GM18861 (cell line): ENCODE data around the gene LDLRAD4.

Source experiments
- ATAC-seq: cut with Tn5 transposase; IDR thresholded peaks from one replicate; pipeline ENCODE4 v1.9.1; 2021; ENCODE audit not compliant: unreplicated experiment

Gene LDLRAD4

DNA sequence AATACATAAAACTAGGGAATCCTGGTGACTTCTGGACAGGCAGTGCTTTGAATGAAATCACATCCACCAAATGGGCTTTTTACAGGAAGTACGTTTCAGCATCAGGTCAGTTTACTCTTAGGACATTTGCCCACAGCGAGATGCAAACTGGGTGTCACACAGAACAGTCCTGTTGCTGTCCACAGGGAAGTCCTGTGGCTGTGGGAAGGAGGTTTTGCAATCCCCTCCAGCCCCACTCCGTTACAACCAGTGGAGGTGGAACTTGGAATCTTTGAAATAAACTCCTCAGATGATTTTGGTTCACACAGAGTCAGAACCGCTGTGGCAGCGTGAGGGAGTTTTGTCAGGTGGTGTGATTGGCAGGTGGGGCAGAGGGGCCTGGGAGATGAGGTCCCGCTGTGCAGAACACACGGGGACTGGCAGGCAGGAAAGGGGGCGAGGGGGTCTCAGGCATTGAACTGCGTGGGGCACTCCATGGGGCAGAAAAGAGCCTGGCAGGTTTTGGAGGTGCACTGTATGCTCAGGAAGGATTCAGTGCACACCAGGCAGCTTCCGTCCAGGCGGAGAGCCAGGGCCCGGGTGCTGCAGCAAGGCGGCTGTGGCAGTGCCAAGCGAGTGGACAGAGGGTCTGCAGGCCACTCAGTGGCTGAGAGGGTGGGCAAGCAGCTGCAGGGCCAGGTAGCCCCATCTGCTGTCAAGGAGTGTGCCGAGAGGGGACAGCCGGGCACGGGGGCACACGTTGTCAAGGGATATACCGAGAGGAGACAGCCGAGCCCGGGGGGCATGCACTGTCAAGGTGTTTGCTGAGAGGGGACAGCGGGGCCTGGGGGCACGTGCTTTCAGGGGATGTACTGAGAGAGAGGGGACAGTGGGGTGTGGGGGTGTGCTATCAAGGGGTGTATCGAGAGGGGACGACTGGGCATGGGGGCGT, 148.7 kb downstream of the LDLRAD4 start:
- no peak for ATAC-seq

DNA sequence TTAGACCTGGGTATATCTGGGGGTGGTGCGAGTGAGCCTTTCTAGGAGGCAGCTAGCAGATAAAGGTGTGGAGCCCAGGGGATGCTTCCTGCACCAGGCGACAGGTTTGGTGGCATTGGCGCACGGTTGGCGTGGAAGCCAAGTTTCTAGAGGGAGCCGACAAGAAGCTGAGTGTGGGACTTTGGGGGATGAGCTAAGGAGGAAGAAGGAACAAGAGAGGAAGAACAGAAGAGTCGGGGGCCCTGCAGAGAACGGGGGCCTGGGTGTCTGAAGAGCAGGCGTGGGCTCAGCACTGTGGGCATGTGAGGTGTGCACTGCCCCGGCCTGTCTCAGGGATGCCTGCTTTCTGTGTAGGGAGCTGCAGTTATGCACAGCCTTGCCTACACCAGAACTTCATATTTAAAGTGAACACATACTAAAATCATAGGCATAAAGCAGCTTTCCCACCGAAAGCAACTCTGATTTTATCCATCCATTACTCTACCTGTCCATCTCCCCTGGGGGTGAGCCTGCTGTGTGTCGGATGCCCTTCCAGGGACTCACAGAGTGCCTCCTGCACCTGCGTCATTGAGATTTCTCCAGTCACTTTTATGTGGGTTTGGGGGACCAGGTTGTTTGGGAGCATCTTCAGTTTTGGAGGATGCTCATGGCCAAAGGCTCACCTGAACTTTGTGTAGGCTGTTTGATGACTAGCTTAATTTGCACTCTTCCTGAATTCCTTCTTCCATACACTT, 149.7 kb downstream of the LDLRAD4 start:
- ATAC-seq, result no peak

DNA sequence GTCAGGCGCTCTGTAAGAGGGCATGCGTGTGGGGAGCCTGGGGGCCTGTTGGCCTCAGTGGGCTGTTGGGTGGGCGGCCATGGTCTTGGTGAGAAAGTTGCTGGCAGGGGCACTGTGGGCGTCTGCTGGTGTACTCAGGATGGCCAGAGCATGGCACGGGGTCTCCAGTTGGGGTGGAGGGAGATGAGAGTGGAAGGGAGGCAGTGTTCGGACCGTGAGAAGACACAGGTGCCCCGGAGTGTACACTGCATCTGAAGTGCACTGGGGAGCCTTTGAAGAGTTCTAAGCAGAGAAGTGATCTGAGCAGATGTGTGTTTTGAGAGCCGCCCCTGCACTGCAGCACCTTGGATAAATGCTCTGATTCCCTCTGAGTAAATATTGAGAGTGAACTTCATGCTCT, 150.8 kb downstream of the LDLRAD4 start:
- no peak for ATAC-seq

DNA sequence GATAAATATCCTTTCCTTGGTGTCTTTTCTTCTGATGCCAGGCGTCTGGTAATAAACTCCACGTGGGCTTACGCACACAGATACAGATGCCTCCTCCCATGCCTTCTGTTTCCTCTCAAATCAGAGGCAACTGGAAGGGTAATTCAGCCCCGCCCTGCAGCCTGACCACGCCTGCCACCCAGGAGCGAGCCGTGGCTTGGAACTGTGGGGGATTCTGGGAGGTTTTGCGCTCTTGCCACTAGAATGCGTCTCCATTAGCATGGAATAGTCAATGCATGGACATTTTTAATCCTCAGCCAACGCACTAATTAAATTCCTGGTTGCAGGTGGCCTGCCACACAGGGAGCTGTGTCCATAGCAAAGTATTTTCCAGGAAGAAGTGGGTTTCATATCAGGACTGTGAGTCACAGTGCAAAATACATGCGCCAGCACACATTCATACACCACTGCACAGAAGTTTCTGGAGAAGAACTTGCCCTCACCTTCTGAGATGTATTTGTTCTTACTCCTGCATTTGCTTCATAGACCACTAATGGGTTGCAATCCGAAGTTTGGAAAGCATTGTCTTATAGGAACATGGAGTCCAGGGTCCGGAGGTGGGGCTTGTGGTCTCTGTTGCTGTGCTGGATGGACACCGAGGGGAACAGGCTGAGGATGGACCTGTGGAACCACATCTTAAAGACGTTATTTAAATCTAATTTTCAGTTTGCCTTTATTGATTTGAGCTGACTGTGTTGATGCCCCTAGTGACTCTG, 151.4 kb downstream of the LDLRAD4 start:
- ATAC-seq, result no peak

DNA sequence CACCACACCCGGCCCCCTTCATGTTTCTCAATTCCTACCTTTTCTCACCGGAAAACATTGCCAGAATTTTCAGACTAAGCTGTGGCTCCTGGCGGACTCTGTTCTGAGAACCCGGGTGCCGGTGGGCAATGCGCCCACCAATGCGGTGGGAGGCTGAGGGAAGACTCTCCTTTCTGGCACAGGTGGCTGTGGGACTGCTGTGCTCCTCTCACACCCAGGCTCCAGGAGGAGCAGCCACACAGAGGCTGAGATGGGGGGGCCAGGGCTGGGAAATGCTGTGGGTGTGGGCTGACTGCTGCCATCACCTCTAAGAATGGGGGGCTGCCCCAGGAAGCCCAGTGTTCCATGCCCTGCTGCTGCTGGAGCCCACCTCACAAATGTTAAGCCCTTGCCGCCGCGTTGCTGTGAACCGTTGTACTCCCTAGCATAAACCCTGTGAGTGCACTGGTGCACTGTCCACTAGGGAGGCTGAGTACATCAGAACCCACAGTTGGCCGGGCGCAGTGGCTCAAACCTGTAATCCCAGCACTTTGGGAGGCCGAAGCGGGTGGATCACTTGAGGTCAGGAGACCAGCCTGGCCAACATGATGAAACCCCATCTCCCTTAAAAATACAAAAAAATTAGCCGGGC, 152.6 kb downstream of the LDLRAD4 start:
- ATAC-seq, result no peak

DNA sequence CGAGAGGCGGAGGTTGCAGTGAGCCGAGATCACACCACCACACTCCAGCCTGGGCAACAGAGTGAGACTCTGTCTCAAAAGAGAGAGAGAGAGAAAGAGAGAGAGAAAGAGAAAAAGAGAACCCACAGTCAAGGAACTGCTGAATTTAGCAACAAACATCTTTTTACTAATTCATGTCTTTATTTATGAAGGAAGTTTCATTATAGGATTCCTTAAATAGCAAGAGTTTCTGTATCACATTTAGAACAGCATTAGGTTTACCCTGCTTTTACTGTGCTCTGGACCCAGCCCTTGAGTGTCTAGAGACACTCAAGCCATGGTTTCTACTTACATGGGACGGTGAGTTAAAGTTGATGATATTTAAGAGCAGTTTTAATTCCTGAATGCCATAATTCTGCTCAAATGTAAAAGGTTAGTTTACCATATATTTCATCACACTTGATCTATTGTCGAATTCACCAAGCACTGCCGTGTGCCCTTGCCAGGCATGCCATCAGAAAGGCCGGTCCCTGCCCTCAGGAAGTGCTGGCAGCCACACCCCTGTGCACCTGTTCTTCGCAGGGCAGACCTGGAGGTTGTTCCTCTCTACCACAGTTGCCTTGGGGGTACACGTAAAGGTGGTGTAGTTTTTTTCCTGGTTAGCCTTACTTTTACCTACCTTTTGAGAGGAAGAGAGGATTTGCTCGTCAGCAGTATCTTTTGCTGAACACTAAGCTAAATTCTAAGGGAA, 153.3 kb downstream of the LDLRAD4 start:
- ATAC-seq, result no peak

DNA sequence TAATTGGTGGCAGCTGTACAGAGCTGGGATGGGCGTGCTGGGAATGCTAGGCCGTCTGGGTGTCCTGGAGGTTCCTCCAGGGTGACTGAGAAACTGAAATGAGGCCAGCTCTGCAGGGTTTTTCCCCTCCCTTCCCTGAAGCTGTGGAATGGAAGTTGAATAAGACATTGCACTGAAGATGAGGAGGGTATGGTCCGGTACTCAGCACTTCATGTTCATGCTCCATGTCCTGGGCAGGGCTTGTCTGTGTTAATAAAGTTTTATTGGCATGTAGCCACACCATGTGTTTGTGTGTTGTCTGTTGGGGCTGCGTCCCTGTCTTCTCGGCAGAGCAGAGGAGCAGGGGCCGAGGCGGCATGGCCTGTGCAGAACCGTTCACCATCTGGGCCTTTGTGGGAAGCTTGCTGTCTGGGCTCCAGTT, 154.0 kb downstream of the LDLRAD4 start:
- no peak for ATAC-seq

DNA sequence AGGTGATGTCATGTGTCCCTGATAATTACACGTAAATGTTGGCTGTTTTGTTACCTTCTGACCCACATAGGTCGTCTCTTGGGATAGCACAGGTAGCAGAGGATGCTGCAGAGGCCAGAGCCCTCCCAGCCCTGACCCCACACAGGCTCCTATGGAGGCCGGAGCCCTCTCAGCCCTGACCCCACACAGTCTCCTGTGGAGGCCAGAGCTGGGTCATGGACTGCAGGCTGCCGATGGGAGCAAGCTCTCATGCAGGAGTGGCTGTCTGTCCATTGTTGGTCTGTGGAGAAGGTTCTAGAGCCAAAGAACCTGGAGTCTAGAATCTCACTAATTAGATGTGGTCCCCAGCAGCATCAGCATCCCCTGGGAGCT, 155.5 kb downstream of the LDLRAD4 start:
- no peak for ATAC-seq

DNA sequence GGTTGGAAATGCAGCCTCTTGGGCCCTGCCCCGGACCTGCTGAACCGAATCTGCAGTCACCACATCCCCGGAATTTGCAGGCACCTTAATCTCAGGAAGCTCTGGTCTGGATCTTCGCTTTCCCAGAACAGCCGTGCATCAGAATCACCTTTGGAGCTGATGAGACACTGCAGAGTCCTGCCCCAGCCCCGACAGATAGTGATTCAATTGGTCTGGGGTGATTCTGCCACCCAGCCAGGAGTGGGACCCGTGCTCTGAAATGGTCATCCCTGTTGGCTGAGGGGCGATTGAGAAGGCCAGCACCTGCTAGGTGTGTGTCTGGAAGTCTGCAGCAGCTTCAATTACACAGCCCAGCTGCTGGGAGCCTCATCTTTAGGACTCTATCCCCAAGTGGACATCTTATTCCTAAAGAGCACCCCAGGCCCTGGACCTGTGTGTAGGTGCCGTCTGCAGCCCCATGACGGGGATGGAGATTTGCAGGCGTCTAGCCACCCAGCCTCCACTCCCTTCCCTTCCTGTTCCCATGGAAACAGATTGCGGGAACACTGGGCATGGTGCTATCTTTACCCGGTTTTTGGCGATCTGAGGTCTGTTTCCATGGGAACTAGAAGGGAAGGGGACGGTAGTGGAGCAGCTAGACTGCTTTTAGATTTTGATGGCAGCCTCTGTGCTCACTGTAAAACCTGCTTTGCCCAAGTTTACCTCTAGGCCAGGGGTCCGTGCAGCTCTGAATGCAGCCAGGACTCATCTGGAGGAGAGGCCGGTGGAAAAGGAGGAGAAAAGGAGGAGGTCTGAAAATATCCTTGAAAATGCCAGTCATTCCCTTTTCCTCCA, 156.1 kb downstream of the LDLRAD4 start:
- no peak for ATAC-seq

DNA sequence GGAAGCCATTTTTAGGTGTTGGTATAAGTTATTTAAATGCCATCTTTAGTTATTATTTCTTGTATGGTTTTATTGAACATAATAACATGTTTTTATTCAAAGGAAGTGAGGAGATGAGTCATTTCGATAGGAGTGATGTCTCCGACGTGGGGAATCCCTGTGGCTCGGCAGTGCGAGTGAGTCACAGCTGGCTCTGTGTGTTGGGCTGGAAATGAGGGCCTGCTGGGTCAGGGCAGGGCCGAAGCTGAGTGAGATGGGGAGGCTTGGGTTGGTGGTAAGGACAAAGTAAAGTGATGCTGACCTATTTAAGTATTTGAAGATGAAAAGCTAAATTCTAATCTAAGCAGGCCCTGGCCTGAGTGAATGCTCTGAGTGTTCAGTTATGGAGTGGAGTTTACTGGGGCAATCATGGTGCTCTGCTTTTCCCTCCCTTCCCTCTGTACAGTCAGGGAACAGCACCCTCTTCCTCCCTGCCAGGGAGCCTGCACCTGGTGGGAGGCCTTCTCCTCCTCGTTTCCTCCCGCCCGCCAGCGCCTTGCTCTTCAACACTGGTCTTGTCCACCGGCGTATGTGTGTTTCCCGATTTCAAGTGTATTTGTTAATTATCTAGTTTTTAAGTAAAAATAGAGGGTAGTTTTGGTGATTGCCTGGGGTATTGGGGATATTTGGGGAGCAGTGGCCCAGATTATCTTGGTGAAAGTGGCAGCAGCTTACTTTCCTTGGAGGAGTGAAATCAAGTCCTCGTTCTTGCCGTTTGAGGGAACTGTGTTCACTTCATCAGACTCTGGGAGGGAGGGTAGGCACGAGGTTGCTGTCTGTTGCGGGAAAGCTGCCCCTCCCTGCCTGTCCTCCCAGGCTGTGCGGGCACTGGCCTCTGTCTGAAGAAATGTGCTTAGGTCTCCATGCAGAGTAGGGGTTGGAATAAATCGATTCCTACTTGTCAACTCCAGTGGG, 157.0 kb downstream of the LDLRAD4 start:
- ATAC-seq, result peak; percentile 92

DNA sequence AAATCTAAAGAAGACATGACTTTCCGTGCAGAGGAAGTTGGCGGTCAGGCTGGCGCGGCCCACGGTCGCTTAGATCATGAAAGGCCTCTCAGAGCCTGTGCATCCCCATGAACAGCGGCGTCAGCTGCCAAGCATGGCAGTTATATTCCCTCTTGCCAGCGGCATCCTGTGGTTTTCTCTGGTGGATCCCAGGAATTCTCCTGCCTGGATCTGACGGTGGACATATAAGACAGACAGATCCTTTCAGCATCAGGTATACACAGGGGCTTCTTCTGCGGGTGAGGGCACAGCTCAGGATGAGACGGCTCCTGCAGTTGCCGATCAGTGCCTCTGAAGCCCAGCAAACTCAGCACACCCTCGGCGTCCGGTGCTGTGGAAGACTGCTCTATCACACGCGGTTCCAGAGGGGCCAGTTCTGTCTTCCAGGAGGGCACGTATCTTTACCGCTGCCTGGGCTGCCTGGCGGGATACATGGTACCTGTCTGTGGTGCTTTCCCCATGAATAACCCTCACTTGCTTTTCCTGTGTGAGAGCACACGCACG, 157.8 kb downstream of the LDLRAD4 start:
- no peak for ATAC-seq

DNA sequence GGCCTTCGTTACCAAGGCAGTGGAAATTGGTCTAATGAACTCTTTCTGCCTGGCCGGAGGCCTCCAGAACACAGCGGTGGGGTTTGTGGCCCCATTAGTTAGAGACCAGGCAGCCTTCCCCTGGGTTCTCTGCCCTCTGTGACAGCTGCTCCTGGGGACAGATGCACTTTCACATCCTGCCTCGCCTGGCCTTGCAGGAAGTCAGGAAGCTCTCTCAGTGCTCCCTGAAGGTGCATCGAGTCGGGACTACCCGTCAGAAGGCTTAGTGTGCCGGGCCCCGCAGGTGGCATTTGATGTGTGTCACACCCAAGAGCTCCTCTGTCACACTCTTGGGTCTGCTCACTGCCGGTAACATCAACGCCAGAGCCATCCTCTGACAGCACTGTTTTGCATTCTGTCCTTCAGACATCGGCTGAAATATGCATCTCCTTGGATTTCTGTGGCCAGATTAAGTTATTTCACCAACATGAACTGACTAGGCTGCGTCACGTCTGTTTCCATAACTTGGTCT, 158.3 kb downstream of the LDLRAD4 start:
- no peak for ATAC-seq

DNA sequence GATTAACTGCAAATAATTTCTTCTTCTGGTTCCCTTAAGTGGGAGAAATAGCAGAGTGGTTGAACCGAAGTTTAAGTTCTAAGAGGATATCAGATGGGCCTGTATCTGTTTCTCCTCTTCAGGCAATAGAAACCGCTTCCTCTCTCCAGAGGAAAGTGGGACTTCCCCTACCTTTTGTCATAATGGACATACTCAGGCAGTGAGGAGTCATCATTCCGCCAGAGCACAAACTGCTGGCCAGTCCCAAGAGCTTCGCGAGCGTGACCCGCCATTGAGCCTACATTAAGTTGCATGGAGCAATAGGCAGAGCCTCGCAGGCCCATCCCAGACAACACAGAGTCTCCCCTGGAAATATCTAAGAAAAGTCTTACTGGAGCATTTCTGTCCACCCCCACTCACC, 158.9 kb downstream of the LDLRAD4 start:
- no peak for ATAC-seq

DNA sequence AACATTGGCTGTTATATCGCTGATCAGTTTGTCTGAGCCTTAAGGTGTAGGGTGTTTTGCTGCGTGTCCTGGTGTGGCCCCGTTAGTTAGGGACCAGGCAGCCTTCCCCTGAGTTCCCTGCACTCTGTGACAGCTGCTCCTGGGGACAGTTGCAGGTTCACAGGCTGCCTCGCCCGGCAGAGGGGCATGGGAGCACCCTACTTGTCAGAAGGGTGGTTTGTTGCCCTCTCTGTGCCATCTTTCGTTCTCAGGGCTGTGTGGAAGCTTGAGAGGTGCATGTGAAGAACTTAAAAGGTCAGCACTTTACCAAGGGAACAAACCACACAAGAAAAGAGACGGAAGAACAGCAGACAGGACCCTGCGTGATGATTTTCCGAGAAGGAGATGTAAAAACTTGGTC, 159.6 kb downstream of the LDLRAD4 start:
- no peak for ATAC-seq

DNA sequence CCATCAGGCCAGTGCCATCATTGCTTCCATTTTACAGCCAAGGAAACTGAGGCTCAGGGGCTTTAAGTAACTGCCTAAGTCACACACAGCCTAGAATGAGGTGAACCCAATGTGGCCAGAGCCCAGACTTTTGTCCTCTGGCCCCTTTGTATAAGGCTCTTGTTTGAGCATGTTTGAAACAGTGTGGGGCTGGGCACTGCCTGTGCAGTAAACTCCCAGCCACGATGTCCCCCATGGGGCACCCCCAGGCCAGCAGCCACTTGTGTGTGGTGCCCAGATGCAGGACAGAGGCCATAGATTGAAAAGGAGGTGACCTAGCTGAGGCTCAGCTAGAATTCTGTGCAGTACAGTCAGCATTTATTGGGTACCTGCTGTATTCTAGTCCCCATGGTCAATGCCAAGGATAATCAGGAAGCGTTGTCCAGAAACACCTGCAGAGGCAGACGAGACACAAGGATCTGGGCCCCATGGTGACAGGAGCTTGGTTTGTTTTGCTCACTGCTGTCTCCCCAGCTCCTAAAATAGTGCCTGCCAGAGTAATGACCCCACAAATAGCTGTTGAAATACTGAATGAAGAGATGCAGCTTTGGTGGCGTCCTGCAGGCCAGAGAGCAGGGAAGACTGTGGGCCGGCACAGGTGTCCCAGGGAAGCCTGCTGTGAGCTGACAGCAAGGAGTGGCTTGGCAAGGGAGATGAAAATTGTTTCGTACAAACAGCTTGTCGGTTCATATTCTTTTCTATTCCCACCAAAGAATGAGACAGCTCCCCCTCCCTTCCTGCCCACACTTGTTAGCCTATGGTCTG, 160.7 kb downstream of the LDLRAD4 start:
- no peak for ATAC-seq

DNA sequence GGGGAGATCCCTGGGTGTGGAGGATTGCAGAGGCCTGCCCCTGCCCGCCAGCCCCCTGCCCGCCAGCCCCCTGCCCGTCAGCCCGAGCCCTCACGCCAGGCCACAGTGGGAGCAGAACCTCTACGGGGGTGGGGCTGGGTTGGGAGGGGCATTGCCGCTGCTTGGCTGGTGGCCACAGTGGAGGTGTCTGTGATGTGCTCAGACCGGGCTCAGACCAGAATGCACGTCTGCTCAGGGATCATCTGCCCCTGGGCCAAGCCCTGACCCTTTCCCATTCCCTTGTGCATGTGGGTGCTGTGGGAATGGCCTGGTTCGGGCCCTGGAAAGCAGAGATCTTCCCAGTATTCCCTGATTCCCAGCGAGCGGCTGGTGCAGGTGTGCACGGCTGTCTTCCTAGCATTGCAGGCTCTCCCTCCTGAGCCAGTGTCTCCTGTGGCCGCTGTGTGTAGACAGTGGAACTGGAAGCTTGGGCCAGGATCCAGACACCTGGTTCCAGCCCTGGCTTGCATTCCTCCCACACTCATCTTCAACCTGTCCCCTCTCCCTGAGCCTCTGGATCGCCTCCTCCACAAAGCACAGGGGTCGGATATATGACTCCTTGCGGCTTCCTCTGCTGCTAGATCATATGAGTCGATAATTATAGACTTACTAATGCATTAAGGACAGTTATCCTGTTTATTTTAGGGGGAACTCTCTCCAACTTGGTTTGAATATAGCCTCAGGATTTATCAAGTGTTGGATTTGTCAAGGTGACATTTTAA, 161.6 kb downstream of the LDLRAD4 start:
- no peak for ATAC-seq
